KOPT-K1 (cell line): Measurements from ENCODE around the gene PSMD10.

ENCODE experiments used
- H3K27ac ChIP-seq: fragments of 200-600 bp; sonication (generic); 2 replicates; pipeline ENCODE4 v1.5.1; 2016; ENCODE audit warnings: antibody characterized with exemption, mild to moderate bottlenecking, low read depth, low read length; ENCODE audit not compliant: poor library complexity, severe bottlenecking
- H3K36me3 ChIP-seq: fragments of 200-600 bp; sonication (generic); 2 replicates; pipeline ENCODE4 v1.5.1; 2017; ENCODE audit warnings: antibody characterized with exemption, mild to moderate bottlenecking, low read length, moderate library complexity; ENCODE audit not compliant: insufficient read depth
- H3K9me3 ChIP-seq: fragments of 200-600 bp; sonication (generic); 2 replicates; pipeline ENCODE4 v1.5.1; 2017; ENCODE audit warnings: antibody characterized with exemption, low read length, mild to moderate bottlenecking; ENCODE audit not compliant: insufficient read depth, poor library complexity, severe bottlenecking

Gene PSMD10

DNA sequence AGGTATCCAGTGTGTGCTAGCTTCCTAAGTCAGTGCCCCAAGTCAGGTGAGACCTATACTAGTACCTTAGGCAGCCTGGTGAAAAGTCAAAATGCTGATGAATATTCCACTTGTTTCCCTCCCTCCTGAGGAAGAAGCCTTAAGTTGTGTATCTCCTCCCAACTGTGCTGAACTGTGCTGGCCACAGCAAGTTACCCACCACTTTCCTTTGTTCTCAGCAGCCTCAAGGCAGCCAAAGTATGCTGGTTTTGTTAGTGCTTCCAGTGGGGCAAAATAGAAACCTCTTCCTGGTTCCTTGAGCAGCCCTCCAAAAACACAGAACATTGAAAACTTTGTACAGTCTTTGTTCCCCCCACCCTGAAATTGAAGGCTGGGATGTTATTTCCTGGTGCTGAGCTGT is 14.1 kb upstream of the PSMD10 start:
- Histone ChIP-seq H3K9me3 (no peaks in the 10 kb centered on the region), H3K27ac (no peak overlapping the region), H3K36me3 (no peaks in the 10 kb centered on the region)

GRCh38 chrX:108097380-108097779 is 6.0 kb upstream of the PSMD10 start:
- Histone ChIP-seq H3K36me3 (no peaks in the 10 kb centered on the region), H3K9me3 (no peaks in the 10 kb centered on the region), H3K27ac (no peak overlapping the region)

DNA sequence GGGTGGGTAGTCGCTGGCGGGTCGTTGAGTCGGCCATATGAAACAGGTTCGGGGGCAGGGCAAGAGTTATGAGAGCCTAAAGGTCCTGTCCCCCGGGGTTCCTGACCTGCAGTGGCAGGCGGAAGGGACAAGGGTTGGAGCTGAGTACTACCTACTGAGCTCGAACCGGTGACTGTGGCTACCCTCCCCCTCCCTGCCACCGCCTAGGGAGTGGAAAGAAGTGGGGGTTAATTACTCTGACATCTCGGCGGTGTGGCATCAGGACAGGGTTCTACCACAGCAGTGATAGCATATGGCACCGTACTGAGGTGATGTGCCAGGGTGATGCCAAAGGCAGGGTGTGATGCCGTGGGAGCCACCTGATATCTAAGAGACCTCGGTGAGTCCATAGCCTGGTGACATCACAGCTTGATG is 543 bp upstream of the PSMD10 start:
- Histone ChIP-seq H3K36me3 (peaks cover 19% of the 10 kb centered on the region), H3K9me3 (no peaks in the 10 kb centered on the region), H3K27ac (peak overlapping the region; percentile 78)

DNA sequence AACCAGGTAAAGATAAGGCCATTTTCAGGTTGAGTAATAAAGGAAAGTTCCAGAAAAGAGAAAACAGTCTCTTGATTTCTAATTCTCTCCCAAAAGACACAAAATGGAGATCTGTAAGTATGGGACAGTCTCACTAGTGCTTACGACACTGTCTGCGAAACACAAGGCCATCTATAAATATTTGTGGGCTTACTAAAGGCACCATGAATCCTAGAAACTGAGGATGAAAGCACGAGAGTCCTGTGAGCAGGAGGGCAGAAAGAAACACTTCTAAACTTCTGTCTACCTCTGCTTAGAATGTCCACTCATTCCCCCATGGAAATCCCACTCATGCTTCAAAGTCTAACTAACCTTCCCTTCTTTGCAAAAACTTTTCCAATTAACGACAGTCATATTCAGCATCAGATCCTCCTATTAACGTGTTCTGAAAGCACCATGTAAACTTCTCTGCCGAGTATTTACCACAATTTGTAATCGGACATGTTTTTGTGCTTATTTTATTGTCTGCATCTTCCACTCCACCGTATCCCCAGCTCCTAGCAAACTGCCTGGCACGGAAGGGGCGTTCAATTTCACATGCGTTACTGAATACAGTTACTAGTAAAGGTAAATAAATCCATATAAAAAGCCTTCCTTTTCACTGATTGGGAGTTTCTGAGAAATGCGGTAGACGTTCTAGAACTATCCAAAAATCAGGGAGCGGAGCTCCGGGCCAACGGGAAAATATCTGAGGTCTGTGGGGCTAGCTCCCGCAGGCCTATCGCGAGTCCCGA is 665 bp downstream of the PSMD10 start:
- Histone ChIP-seq H3K27ac (peak overlapping the region; percentile 78), H3K9me3 (no peaks in the 10 kb centered on the region), H3K36me3 (peaks cover 31% of the 10 kb centered on the region)

GRCh38 chrX:108088511-108088910 is 2.8 kb downstream of the PSMD10 start:
- H3K36me3 ChIP-seq = peaks cover 44% of the 10 kb centered on the region
- no peak overlapping the region for H3K27ac ChIP-seq

DNA sequence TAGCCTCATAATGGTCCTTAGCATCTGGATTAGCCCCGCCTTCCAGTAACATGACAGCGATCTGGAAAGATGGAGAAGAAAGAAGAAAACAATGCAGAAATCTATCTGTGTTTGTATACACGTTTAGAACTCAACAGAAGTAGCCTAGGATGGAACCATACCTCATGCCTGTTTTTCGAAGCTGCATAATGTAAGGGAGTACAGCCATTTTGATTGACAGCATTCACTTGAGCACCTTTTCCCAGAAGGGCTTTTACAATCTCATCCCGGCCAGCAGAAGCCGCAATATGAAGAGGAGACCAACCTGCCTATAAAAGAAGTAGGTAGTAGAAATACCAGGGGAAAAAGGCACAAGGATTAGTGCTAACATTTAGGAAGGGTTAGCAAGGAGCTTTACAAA is 3.5 kb downstream of the PSMD10 start:
- Histone ChIP-seq H3K36me3 (peaks cover 44% of the 10 kb centered on the region), H3K9me3 (no peaks in the 10 kb centered on the region), H3K27ac (no peak overlapping the region)

More at GRCh38 chrX:108088511-108088910, 2.8 kb downstream of the PSMD10 start:
- no peaks in the 10 kb centered on the region for H3K9me3 ChIP-seq

GRCh38 chrX:108081110-108081509 is 10.2 kb downstream of the PSMD10 start:
- Histone ChIP-seq H3K27ac (no peak overlapping the region), H3K9me3 (no peaks in the 10 kb centered on the region), H3K36me3 (peaks cover 17% of the 10 kb centered on the region)

GRCh38 chrX:108072746-108073145 is 18.6 kb downstream of the PSMD10 start:
- no peak overlapping the region for H3K27ac ChIP-seq
- no peaks in the 10 kb centered on the region for H3K9me3 ChIP-seq
- no peaks in the 10 kb centered on the region for H3K36me3 ChIP-seq

- H3K9me3 ChIP-seq = no peaks in the 10 kb centered on the region
- H3K36me3 ChIP-seq = no peaks in the 10 kb centered on the region
- H3K27ac ChIP-seq = no peak overlapping the region
Observed at GRCh38 chrX:108071578-108071977, 19.8 kb downstream of the PSMD10 start.

- H3K36me3 ChIP-seq = no peaks in the 10 kb centered on the region
- H3K27ac ChIP-seq = no peak overlapping the region
- no peaks in the 10 kb centered on the region for H3K9me3 ChIP-seq
Observed at GRCh38 chrX:108070891-108071290, 20.5 kb downstream of the PSMD10 start.

- Histone ChIP-seq H3K9me3 (no peaks in the 10 kb centered on the region), H3K27ac (no peak overlapping the region), H3K36me3 (no peaks in the 10 kb centered on the region)
Observed at GRCh38 chrX:108068121-108068520, 23.2 kb downstream of the PSMD10 start.

DNA sequence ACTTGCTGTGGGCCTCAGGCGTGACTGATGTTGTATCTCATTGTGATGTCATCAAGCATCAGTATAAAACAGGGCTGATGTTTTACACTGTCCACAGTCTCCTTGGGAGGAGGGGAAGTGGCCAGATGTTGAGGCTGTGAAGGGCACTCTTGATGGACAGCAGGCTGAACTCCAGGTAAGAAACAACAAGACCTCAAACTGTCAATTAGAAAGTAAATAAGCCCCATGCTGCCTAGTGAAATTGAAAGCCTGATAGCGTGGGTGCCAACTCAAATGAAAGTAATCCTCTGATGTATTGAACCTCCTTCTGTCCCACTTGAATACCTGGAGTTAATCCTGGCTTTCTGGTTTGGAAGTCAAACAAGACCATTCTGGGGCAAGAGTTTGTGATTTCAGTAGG is 26.7 kb downstream of the PSMD10 start:
- Histone ChIP-seq H3K36me3 (no peaks in the 10 kb centered on the region), H3K9me3 (no peaks in the 10 kb centered on the region), H3K27ac (no peak overlapping the region)

- Histone ChIP-seq H3K9me3 (no peaks in the 10 kb centered on the region), H3K36me3 (no peaks in the 10 kb centered on the region), H3K27ac (no peak overlapping the region)
Observed at GRCh38 chrX:108064001-108064400, 27.3 kb downstream of the PSMD10 start.

DNA sequence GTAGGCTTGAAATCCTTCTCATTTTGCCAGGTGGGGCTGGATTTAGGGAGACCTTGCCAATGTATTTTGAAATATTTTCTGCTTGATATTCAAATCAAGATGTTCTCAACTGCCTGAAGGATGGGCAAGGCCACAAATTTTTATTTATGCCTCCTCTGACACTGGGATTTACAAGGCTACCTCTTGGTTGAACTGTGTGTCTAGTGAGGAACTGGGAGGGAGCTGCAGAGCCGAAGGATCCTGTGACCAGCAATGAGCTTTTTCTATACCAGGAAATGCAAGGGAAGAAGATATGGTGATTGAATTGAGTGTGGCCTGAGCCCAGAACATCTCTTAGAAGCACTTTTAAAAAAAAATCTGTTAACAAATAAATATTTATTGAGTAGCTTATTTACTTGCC is 31.5 kb downstream of the PSMD10 start:
- Histone ChIP-seq H3K27ac (no peak overlapping the region), H3K9me3 (no peaks in the 10 kb centered on the region), H3K36me3 (no peaks in the 10 kb centered on the region)

- no peaks in the 10 kb centered on the region for H3K9me3 ChIP-seq
- H3K36me3 ChIP-seq = no peaks in the 10 kb centered on the region
- H3K27ac ChIP-seq = no peak overlapping the region
Observed at GRCh38 chrX:108055546-108055945, 35.8 kb downstream of the PSMD10 start.

DNA sequence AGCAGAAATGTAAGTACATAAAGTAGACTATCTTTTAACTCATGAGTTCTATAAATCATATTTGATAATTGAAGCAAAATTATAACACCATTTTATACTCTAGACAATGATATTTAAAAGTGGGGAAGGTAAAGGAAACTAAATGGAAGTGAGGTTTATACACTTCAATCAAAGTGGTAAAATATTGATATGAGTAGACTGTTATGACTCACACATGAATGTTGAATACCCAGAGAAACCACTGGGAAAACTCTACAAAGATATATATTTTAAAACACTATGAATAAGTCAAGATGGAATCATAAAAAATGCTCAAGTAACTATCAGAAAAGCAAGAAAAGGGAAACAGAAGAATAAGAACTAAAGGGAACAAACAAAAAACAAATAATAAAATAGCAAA is 38.1 kb downstream of the PSMD10 start:
- Histone ChIP-seq H3K9me3 (no peaks in the 10 kb centered on the region), H3K36me3 (no peaks in the 10 kb centered on the region), H3K27ac (no peak overlapping the region)
